Measurements from ENCODE around the gene CLCNKA. TPM values are rescaled to one million over a fixed set of nuclear protein-coding genes. Genes with fewer than 3 reads are reported as not detected.
"Not testable (repeated sequence)": the region's sequence is repeated elsewhere in the genome, so short reads cannot be mapped to it uniquely, and the experiment has no call there.

CLCNKA gene
- total RNA-seq, 4 donors from 2014 or later, result 2.9 TPM; not detected in 3

DNA sequence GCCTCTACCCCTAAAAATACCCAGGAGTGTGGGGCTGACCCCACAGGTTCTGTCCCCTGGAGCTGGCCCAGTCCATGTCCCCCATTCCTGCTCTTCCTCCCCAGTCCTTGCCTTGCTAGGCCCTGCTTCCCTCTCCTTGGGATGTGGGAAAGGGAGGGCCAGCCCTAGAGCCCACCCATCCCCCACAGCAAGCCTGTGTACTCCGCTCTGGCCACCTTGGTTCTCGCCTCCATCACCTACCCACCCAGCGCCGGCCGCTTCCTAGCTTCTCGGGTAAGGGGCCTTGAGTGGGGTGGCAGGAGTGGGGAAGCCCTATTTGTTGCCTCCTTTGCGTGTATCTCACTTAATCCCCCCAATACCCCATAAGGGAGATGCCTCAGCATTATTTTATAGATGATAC is 28.5 kb downstream of the CLCNKA start:
- H3K4me1 ChIP-seq, result no peaks in the 10 kb centered on the region
- no peaks in the 10 kb centered on the region for H3K9me3 ChIP-seq
- no peak for DNase-seq
- H3K27me3 ChIP-seq, result no peaks in the 10 kb centered on the region
- TF ChIP-seq POLR2A (IDR thresholded peaks at IDR 0.05), result no peak
- TF ChIP-seq, protein P1, sequence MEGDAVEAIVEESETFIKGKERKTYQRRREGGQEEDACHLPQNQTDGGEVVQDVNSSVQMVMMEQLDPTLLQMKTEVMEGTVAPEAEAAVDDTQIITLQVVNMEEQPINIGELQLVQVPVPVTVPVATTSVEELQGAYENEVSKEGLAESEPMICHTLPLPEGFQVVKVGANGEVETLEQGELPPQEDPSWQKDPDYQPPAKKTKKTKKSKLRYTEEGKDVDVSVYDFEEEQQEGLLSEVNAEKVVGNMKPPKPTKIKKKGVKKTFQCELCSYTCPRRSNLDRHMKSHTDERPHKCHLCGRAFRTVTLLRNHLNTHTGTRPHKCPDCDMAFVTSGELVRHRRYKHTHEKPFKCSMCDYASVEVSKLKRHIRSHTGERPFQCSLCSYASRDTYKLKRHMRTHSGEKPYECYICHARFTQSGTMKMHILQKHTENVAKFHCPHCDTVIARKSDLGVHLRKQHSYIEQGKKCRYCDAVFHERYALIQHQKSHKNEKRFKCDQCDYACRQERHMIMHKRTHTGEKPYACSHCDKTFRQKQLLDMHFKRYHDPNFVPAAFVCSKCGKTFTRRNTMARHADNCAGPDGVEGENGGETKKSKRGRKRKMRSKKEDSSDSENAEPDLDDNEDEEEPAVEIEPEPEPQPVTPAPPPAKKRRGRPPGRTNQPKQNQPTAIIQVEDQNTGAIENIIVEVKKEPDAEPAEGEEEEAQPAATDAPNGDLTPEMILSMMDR (IDR thresholded peaks at IDR 0.05), result no peak
- no peak overlapping the region for H3K4me3 ChIP-seq
- H3K27ac ChIP-seq, result no peak overlapping the region
- intact Hi-C loops (cut with DNase I; ENCODE audit: low total_unique reads), result no loop called here
- H3K36me3 ChIP-seq, result no peaks in the 10 kb centered on the region

DNA sequence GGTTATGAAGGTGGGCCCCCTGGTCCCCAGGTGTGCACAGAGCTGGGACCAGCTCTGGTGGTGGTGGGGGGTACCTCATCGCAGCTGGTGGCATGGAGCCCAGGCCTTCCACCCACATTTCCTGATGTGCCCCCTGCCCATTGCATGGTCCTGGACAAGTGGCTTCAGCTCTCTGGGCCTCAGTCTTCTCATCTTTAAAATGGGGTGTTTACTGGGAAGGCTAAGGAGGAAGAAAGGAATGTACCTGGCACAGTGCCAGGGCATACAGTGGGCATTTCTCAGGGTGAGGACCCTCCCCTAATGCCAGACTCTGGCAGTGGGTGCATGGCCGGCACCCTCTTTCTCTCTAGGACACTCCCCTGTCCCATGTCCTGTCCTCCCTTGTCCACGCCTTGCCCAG is 29.2 kb downstream of the CLCNKA start:
- no peak for TF ChIP-seq POLR2A (IDR thresholded peaks at IDR 0.05)
- TF ChIP-seq, protein P1 (IDR thresholded peaks at IDR 0.05), result no peak
- intact Hi-C loops (cut with DNase I; ENCODE audit: low total_unique reads), result no loop called here
- Histone ChIP-seq H3K4me3 (no peak overlapping the region), H3K9me3 (no peaks in the 10 kb centered on the region), H3K27me3 (no peaks in the 10 kb centered on the region), H3K27ac (no peak overlapping the region), H3K4me1 (no peaks in the 10 kb centered on the region), H3K36me3 (no peaks in the 10 kb centered on the region)
- no peak for DNase-seq

DNA sequence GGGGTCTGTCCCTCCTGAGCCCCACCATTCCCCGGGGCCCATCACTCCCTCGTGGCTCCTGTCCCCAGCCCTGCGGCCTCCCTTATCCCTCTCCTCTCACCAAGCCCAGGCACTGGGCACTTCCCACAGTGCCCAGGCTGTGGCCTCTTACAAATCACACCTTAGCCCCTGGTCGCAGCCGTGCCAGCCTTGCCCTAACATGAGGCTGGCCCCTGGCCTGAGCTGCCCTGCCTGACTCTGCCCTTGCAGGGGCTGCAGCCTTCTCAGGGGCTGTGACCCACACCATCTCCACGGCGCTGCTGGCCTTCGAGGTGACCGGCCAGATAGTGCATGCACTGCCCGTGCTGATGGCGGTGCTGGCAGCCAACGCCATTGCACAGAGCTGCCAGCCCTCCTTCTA is 30.1 kb downstream of the CLCNKA start:
- H3K36me3 ChIP-seq; DNase-seq; H3K4me3 ChIP-seq; H3K27ac ChIP-seq; H3K9me3 ChIP-seq; H3K27me3 ChIP-seq; H3K4me1 ChIP-seq; intact Hi-C loops (cut with DNase I; ENCODE audit: low total_unique reads): not testable (repeated sequence)

DNA sequence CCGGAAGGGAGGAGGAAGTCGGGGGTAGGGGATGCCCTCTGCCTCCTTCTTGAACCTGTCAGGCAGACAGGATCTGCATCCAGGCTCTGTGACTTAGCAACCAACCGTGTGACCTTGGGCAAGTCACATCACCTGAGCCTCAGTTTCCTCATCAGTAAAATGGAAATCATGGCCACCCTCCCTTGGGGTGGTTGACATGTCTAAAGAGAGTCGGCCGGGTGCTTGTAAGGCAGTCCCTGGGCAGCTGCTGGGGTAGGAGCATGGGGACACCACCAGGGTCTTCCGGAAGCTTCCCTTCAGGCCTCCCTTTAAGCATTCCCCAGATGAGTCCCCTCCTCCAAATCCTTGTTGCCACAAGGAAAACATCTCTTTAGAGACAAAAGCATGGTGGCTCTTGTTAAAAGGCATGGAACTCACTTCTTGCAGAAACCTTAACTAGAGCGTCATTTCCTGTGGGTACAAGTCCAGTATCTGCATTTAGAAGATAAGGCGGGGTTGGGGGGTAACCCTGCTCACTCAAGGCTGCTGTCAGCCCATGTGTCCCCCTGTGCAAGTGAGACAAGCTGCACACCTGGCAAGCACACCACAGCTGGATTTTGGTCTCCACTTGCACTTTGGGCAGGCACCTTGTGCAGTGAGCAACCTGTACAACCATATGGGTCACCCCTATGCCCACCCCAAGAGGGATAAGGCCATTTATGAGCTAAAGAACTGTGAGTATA is 32.1 kb downstream of the CLCNKA start:
- intact Hi-C loops (cut with DNase I; ENCODE audit: low total_unique reads), result no loop called here
- H3K4me1 ChIP-seq, result no peaks in the 10 kb centered on the region
- no peak for TF ChIP-seq POLR2A (IDR thresholded peaks at IDR 0.05)

DNA sequence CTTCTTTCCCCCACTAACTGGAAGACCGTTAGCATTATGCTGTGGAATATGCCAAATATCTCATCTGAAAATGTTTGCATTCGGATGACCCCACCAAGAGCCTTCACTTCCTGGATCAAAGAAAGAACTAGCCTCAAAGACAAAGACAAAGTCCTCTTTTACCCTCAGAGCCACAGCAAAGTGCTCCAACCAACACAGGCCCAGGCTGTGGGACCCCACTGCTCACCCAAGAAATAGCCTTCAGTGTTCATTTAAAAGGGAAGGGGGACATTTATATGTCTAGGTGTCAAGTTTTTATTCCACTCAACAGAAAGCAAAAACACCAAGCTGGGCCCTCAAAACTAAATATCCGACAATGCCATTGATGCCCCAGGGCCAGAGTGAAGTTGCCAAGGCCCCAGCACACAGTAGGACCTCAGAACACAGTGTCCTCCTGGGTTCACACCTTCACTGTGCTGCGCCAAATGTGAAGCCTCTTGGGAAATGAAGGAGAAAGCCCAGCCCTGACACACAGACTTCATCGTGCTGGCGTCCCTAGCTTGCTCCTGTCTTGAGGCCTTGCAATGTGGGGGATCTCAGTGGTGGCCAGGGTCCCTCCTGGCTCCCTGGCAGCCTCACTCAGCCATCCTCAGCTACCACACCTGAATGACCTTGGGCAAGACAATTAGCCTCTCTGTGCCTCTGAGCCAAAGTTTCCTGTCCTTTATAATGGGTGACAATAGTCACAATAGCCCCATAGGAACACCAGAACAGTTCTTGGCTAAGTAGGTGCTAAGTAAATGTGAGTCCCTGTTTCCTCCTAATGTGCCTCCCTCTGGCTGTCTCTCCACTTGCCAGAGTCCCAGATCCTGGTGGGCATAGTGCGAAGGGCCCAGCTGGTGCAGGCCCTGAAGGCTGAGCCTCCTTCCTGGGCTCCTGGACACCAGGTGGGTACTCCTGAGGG is 33.0 kb downstream of the CLCNKA start:
- intact Hi-C loops (cut with DNase I; ENCODE audit: low total_unique reads), result no loop called here
- Histone ChIP-seq H3K9me3 (no peaks in the 10 kb centered on the region), H3K4me3 (no peak overlapping the region), H3K27me3 (no peaks in the 10 kb centered on the region), H3K4me1 (no peaks in the 10 kb centered on the region), H3K36me3 (no peaks in the 10 kb centered on the region), H3K27ac (no peak overlapping the region)
- DNase-seq, result no peak
- TF ChIP-seq, protein P1 (IDR thresholded peaks at IDR 0.05), result no peak
- no peak for TF ChIP-seq POLR2A (IDR thresholded peaks at IDR 0.05)

More for the DNA sequence above, 32.1 kb downstream of the CLCNKA start:
- Histone ChIP-seq H3K27me3 (no peaks in the 10 kb centered on the region), H3K9me3 (no peaks in the 10 kb centered on the region), H3K36me3 (no peaks in the 10 kb centered on the region), H3K4me3 (no peak overlapping the region), H3K27ac (no peak overlapping the region)
- no peak for DNase-seq
